Colon (tissue), 2 donors: ENCODE results near the gene INPP5D.
"Not testable (repeated sequence)": the region's sequence is repeated elsewhere in the genome, so short reads cannot be mapped to it uniquely, and the experiment has no call there.

ENCODE experiments used
- FAIRE-seq: peaks from 2 replicates; lab custom pipeline; 2012; peaks lifted over from hg19 to GRCh38; lab: Jason Lieb, UNC
- donor health status: control.
- donor health status: control.

INPP5D gene

GRCh38 chr2:233032551-233033320 lies 27.4 kb upstream of the INPP5D start, which contains the start of gene NEU2:
Gene NEU2 (plus strand): TSS chr2:233032672. CDS start chr2:233032672, 0 bp downstream.
- FAIRE-seq = no peak

- no peak for FAIRE-seq
These were observed 26.5 kb upstream of the INPP5D start for GRCh38 chr2:233033672-233034071.

GRCh38 chr2:233034091-233034882 lies 25.9 kb upstream of the INPP5D start:
- FAIRE-seq = no peak

GRCh38 chr2:233035426-233036161 lies 24.5 kb upstream of the INPP5D start:
- FAIRE-seq = no peak

GRCh38 chr2:233036162-233036838 lies 23.8 kb upstream of the INPP5D start:
- no peak for FAIRE-seq

GRCh38 chr2:233037078-233037477 lies 23.1 kb upstream of the INPP5D start:
- no peak for FAIRE-seq

- FAIRE-seq = no peak
These were observed 20.8 kb upstream of the INPP5D start for GRCh38 chr2:233039212-233039845.

GRCh38 chr2:233039846-233040530 lies 20.2 kb upstream of the INPP5D start:
- no peak for FAIRE-seq

GRCh38 chr2:233040571-233040970 lies 19.6 kb upstream of the INPP5D start:
- FAIRE-seq = no peak

- no peak for FAIRE-seq
These were observed 18.3 kb upstream of the INPP5D start for GRCh38 chr2:233041722-233042323.

GRCh38 chr2:233042549-233042948 lies 17.6 kb upstream of the INPP5D start:
- FAIRE-seq = no peak

GRCh38 chr2:233044974-233045605 lies 15.1 kb upstream of the INPP5D start:
- no peak for FAIRE-seq

- no peak for FAIRE-seq
These were observed 12.9 kb upstream of the INPP5D start for GRCh38 chr2:233047206-233047605.

GRCh38 chr2:233047667-233048066 lies 12.5 kb upstream of the INPP5D start:
- no peak for FAIRE-seq

- no peak for FAIRE-seq
These were observed 11.5 kb upstream of the INPP5D start for GRCh38 chr2:233048569-233049193.

- no peak for FAIRE-seq
These were observed 10.9 kb upstream of the INPP5D start for GRCh38 chr2:233049194-233049761.

GRCh38 chr2:233051241-233052149 lies 8.6 kb upstream of the INPP5D start:
- no peak for FAIRE-seq

- FAIRE-seq = not testable (repeated sequence)
These were observed 7.6 kb upstream of the INPP5D start for GRCh38 chr2:233052517-233052916.
